Left ventricle myocardium inferior (tissue), 1 donor: ENCODE measurements around the gene TBC1D5. TPM values are rescaled to one million over a fixed set of nuclear protein-coding genes. Genes with fewer than 3 reads are reported as not detected.

ENCODE experiments used
- DNase-seq: peaks from one replicate; pipeline ENCODE4 v3.0.0-alpha.2; 2020
- H3K27ac ChIP-seq: fragments of 200-600 bp; replicated peaks from 2 replicates; pipeline ENCODE4 v1.8.0; 2021
- H3K27me3 ChIP-seq: fragments of 200-600 bp; 2 replicates; pipeline ENCODE4 v1.8.0; 2021; ENCODE audit warnings: low read depth
- H3K36me3 ChIP-seq: fragments of 200-600 bp; 2 replicates; pipeline ENCODE4 v1.8.0; 2021
- H3K4me1 ChIP-seq: fragments of 200-600 bp; 2 replicates; pipeline ENCODE4 v1.8.0; 2021
- H3K4me3 ChIP-seq: fragments of 200-600 bp; 2 replicates; pipeline ENCODE4 v1.8.0; 2021; ENCODE audit warnings: mild to moderate bottlenecking, moderate library complexity
- H3K9me3 ChIP-seq: fragments of 200-600 bp; replicated peaks from 2 replicates; pipeline ENCODE4 v1.8.0; 2021
- CTCF ChIP-seq: fragments of 200-600 bp; IDR thresholded peaks from 2 replicates; pipeline ENCODE4 v1.8.0; 2021; ENCODE audit warnings: antibody characterized with exemption, mild to moderate bottlenecking, borderline replicate concordance
- intact Hi-C: fragments of 100-400 bp; cut with micrococcal nuclease; formaldehyde crosslinking; loops from one replicate; pipeline ENCODE4 v1.11.0; 2022
- total RNA-seq: library from RNA; stranded (reverse); fragmentation: NEBNext Ultra II Directional; extraction: Animal tissue kit (Norgen Biotek cat#: 25700); gene quantifications from one replicate; pipeline ENCODE4 v1.2.1, GENCODE V29; 2021
- donor health status: DM: no; HTN: yes; CAD: no; lungs with severe emphysema.

TBC1D5 gene
- total RNA-seq, 1 donor from 2014 or later: 26.9 TPM

GRCh38 chr3:17315897-17316296, 426.5 kb downstream of the TBC1D5 start:
- no peak for TF ChIP-seq CTCF
- no peaks in the 10 kb centered on the region for H3K9me3 ChIP-seq
- no peak overlapping the region for H3K4me3 ChIP-seq
- DNase-seq: no peak
- no peak overlapping the region for H3K27ac ChIP-seq
- intact Hi-C loops: no loop called here
- no peaks in the 10 kb centered on the region for H3K27me3 ChIP-seq
- H3K36me3 ChIP-seq: no peaks in the 10 kb centered on the region
- peaks cover 9% of the 10 kb centered on the region for H3K4me1 ChIP-seq

DNA sequence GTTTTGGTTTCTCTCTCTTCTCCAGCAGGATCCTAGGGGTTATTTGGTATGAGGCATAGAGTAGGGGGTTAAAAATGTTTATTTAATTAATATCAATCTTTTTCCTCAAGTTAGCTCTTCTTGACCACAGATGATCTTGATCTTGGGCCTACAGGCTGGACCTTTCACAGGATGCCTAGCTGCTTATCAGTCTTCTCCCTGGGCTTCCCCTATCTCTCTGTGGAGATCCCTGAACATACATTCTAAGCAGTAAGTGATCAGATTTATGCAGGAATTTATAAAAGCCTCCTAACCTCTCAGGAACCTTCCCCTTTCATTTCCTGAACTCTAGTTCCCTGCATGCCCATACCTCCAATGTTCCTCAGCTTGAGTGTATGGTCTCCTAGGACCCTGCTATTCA, 428.3 kb downstream of the TBC1D5 start:
- H3K9me3 ChIP-seq: no peaks in the 10 kb centered on the region
- no peaks in the 10 kb centered on the region for H3K36me3 ChIP-seq
- no peak overlapping the region for H3K4me3 ChIP-seq
- no peaks in the 10 kb centered on the region for H3K27me3 ChIP-seq
- intact Hi-C loops: no loop called here
- TF ChIP-seq CTCF: no peak
- peaks cover 9% of the 10 kb centered on the region for H3K4me1 ChIP-seq
- no peak overlapping the region for H3K27ac ChIP-seq
- DNase-seq: no peak

DNA sequence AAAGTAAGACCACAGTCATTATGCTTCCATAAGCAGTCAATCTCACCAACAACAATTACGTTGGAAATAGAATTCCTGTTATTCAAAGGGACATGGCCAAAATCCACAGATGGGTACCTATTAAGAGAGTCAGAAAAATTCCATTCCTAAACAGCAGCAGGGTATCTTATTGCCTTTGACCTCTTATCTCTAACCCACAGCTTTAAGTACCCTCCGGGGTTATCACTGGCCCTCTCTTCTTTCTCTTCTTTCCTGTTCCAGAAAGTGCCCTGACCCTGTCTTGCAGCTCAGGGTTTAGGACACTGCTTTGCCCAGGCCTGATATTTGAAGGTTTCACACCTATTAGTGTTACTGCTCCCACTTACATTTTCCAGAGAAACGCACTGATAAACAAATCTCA, 428.7 kb downstream of the TBC1D5 start:
- no peak overlapping the region for H3K27ac ChIP-seq
- no peaks in the 10 kb centered on the region for H3K36me3 ChIP-seq
- no peaks in the 10 kb centered on the region for H3K27me3 ChIP-seq
- no peak for TF ChIP-seq CTCF
- no peak overlapping the region for H3K4me3 ChIP-seq
- no peaks in the 10 kb centered on the region for H3K9me3 ChIP-seq
- peaks cover 9% of the 10 kb centered on the region for H3K4me1 ChIP-seq
- intact Hi-C loops: no loop called here
- DNase-seq: no peak

- H3K36me3 ChIP-seq: no peaks in the 10 kb centered on the region
- H3K4me1 ChIP-seq: peaks cover 9% of the 10 kb centered on the region
- TF ChIP-seq CTCF: no peak
- H3K9me3 ChIP-seq: no peaks in the 10 kb centered on the region
- H3K27ac ChIP-seq: no peak overlapping the region
- H3K4me3 ChIP-seq: no peak overlapping the region
- intact Hi-C loops: no loop called here
- DNase-seq: no peak
- H3K27me3 ChIP-seq: no peaks in the 10 kb centered on the region
Observed at GRCh38 chr3:17310983-17311382, 431.4 kb downstream of the TBC1D5 start.

- peaks cover 7% of the 10 kb centered on the region for H3K4me1 ChIP-seq
- H3K9me3 ChIP-seq: no peaks in the 10 kb centered on the region
- H3K27ac ChIP-seq: no peak overlapping the region
- no peak for DNase-seq
- H3K27me3 ChIP-seq: no peaks in the 10 kb centered on the region
- H3K4me3 ChIP-seq: no peak overlapping the region
- intact Hi-C loops: no loop called here
- TF ChIP-seq CTCF: no peak
- no peaks in the 10 kb centered on the region for H3K36me3 ChIP-seq
Observed at GRCh38 chr3:17307887-17308286, 434.5 kb downstream of the TBC1D5 start.

GRCh38 chr3:17307482-17307881, 434.9 kb downstream of the TBC1D5 start:
- DNase-seq: no peak

More at GRCh38 chr3:17307482-17307881, 434.9 kb downstream of the TBC1D5 start:
- no peak for TF ChIP-seq CTCF
- no peak overlapping the region for H3K4me3 ChIP-seq
- H3K4me1 ChIP-seq: peaks cover 7% of the 10 kb centered on the region
- intact Hi-C loops: no loop called here
- no peaks in the 10 kb centered on the region for H3K36me3 ChIP-seq
- no peaks in the 10 kb centered on the region for H3K9me3 ChIP-seq
- no peaks in the 10 kb centered on the region for H3K27me3 ChIP-seq
- no peak overlapping the region for H3K27ac ChIP-seq
